GM19238 (cell line): ENCODE results near the gene ZBTB38.

ENCODE experiments used
- DNase-seq: peaks from one replicate; pipeline ENCODE4 v3.0.0; 2011; ENCODE audit warnings: low spot score; ENCODE audit not compliant: insufficient read length

Gene ZBTB38

GRCh38 chr3:141403576-141403975, 35.3 kb downstream of the ZBTB38 start:
- DNase-seq: no peak

- DNase-seq: no peak
Observed at GRCh38 chr3:141405025-141405424, 36.7 kb downstream of the ZBTB38 start.

GRCh38 chr3:141405591-141405990, 37.3 kb downstream of the ZBTB38 start:
- no peak for DNase-seq

GRCh38 chr3:141406265-141406664, 38.0 kb downstream of the ZBTB38 start:
- no peak for DNase-seq

GRCh38 chr3:141407047-141407446, 38.7 kb downstream of the ZBTB38 start:
- DNase-seq: no peak

GRCh38 chr3:141407825-141408224, 39.5 kb downstream of the ZBTB38 start:
- DNase-seq: no peak

- no peak for DNase-seq
Observed at GRCh38 chr3:141408596-141408995, 40.3 kb downstream of the ZBTB38 start.

- DNase-seq: no peak
Observed at GRCh38 chr3:141409940-141410241, 41.6 kb downstream of the ZBTB38 start.

GRCh38 chr3:141410408-141410807, 42.1 kb downstream of the ZBTB38 start:
- DNase-seq: no peak

- no peak for DNase-seq
Observed at GRCh38 chr3:141410846-141411245, 42.5 kb downstream of the ZBTB38 start.

- no peak for DNase-seq
Observed at GRCh38 chr3:141411251-141411771, 43.0 kb downstream of the ZBTB38 start.

- DNase-seq: peak; percentile 30
Observed at GRCh38 chr3:141412087-141412935, 44.0 kb downstream of the ZBTB38 start.

- DNase-seq: no peak
Observed at GRCh38 chr3:141412936-141413354, 44.6 kb downstream of the ZBTB38 start.

- DNase-seq: no peak
Observed at GRCh38 chr3:141413391-141413790, 45.1 kb downstream of the ZBTB38 start.

GRCh38 chr3:141413801-141414689, 45.7 kb downstream of the ZBTB38 start:
- DNase-seq: no peak

GRCh38 chr3:141414800-141415462, 46.6 kb downstream of the ZBTB38 start:
- no peak for DNase-seq

GRCh38 chr3:141415953-141416352, 47.6 kb downstream of the ZBTB38 start:
- no peak for DNase-seq
